HAP-1 (cell line): ENCODE data around the gene VWA2.

Experiments used
- DNase-seq, 2 experiments: peaks; one replicate each; pipeline ENCODE4 v3.0.0-alpha.2; 2016 to 2020; ENCODE audit warnings: low spot score in 2 of 2
- H3K27me3 ChIP-seq: fragments of 250-450 bp; sonication (Bioruptor Pico); 2 replicates; pipeline ENCODE4 v1.5.1; 2020; ENCODE audit warnings: low read depth, mild to moderate bottlenecking, moderate library complexity
- H3K36me3 ChIP-seq: fragments of 250-450 bp; sonication (Bioruptor Pico); replicated peaks from 2 replicates; pipeline ENCODE4 v1.5.1; 2020; ENCODE audit warnings: mild to moderate bottlenecking
- H3K4me1 ChIP-seq: fragments of 250-450 bp; sonication (Bioruptor Pico); 2 replicates; pipeline ENCODE4 v1.5.1; 2020; ENCODE audit warnings: mild to moderate bottlenecking
- H3K4me3 ChIP-seq: fragments of 250-450 bp; sonication (Bioruptor Pico); 2 replicates; pipeline ENCODE4 v1.5.1; 2020; ENCODE audit warnings: mild to moderate bottlenecking, moderate library complexity
- H3K9me3 ChIP-seq: fragments of 250-450 bp; sonication (Bioruptor Pico); 2 replicates; pipeline ENCODE4 v1.5.1; 2020; ENCODE audit warnings: mild to moderate bottlenecking, moderate library complexity
- in situ Hi-C: fragments of 300-500 bp; cut with MboI; formaldehyde crosslinking; loops from 3 replicates; pipeline ENCODE4 v1.14.3; 2020; ENCODE audit warnings: low sequenced_read_pairs, inconsistent platforms, mixed read lengths

Gene VWA2

GRCh38 chr10:114311496-114312209, 72.6 kb downstream of the VWA2 start:
- H3K36me3 ChIP-seq, result no peaks in the 10 kb centered on the region
- in situ Hi-C loops, result loop anchor here (25.0 kb wide), 1 partner anchor 401 kb away; no protein-coding TSS in a partner anchor
- H3K4me3 ChIP-seq, result no peak overlapping the region
- no peaks in the 10 kb centered on the region for H3K4me1 ChIP-seq
- no peaks in the 10 kb centered on the region for H3K9me3 ChIP-seq
- no peak for DNase-seq
- no peaks in the 10 kb centered on the region for H3K27me3 ChIP-seq

DNA sequence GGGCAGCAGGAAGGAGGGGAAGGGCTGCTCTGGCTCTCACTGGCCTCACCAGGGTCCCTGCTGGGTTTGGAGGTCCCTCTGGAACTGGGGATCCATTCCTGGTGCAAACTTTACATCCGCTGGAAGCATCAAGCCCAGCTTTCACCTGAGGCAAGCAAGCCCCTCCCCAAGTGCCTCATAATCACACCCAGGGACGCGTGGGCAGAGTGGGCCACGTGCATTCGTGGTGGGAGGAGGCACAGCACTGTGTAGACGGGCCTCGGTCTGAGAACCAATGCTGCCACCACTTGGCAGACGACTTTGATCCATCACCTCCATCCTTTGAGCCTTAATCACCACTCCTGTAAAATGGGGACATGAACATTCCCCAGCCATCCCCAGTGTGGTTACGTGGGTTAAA, 74.1 kb downstream of the VWA2 start:
- H3K4me3 ChIP-seq, result no peak overlapping the region
- no peaks in the 10 kb centered on the region for H3K36me3 ChIP-seq
- no peaks in the 10 kb centered on the region for H3K9me3 ChIP-seq
- DNase-seq, result no peak
- no peaks in the 10 kb centered on the region for H3K27me3 ChIP-seq
- in situ Hi-C loops, result loop anchor here (25.0 kb wide), 1 partner anchor 399 kb away; no protein-coding TSS in a partner anchor
- H3K4me1 ChIP-seq, result no peaks in the 10 kb centered on the region

DNA sequence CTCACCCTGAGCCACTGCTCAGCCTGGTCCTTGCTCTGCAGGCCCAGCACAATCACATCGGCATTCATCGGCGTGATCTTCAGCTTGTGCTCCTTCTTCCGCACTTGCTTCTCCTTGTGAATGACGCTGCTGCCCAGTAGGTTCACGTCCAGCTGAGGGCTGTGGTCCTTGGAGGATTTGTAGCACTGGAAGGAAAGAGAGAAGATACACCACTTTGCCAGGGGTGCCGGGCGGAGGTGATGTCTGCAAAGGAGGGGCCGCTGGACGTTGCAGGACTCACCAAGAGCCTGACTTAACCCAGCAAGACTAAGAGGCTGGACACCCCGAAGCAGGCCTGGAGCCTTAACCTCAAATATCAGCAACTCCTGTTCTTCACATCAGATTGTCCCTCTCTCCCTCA, 74.8 kb downstream of the VWA2 start:
- Histone ChIP-seq H3K9me3 (no peaks in the 10 kb centered on the region), H3K36me3 (no peaks in the 10 kb centered on the region), H3K27me3 (no peaks in the 10 kb centered on the region), H3K4me3 (no peak overlapping the region), H3K4me1 (no peaks in the 10 kb centered on the region)
- DNase-seq, result no peak
- in situ Hi-C loops, result loop anchor here (25.0 kb wide), 1 partner anchor 398 kb away; no protein-coding TSS in a partner anchor

DNA sequence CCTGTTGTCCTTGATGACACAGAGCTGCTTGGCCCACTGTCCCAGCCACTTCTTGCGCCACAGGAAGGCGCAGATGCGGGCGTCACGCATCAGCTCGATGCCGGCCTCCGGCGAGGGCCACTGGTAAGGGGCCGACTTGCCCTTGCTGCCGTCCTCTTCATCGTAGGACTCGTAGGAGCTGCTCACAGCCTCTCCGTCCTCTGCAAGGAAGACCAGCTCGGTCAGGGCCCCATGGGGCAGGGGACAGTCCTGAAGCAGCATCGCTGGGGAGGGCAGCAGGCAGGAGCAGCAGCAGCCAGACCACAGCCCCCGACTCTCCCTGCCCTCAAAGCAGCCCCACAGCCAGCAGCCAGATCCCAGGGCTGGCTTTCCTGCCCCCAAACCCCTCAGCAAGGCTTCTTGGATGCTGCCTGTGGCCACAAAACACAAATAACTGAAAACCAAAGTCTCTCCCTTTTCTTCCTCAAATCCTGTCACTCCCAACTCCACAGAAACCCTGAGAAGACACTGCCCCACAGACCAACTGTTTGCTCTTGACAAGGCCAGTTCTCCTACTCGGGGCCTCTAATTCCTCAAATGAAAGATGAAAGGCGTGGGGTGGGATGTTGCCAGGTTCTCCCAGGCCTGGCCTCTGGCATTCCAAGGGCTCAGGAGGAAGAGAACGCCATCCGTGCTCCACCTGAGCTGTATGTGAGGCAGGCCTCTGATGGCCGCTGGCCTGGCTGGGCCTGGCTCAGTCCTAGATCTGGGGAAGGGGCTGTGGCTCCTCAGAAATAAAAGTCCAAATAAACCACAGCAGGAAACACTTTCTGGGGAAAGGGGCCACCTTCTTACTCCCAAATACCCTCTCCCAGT, 76.7 kb downstream of the VWA2 start:
- H3K4me3 ChIP-seq, result no peak overlapping the region
- H3K36me3 ChIP-seq, result no peaks in the 10 kb centered on the region
- H3K27me3 ChIP-seq, result no peaks in the 10 kb centered on the region
- no peaks in the 10 kb centered on the region for H3K4me1 ChIP-seq
- no peaks in the 10 kb centered on the region for H3K9me3 ChIP-seq
- DNase-seq, result no peak
- in situ Hi-C loops, result loop anchor here (25.0 kb wide), 1 partner anchor 397 kb away; no protein-coding TSS in a partner anchor

GRCh38 chr10:114316744-114317143, 77.7 kb downstream of the VWA2 start:
- DNase-seq, result no peak
- H3K27me3 ChIP-seq, result no peaks in the 10 kb centered on the region
- no peak overlapping the region for H3K4me3 ChIP-seq
- H3K4me1 ChIP-seq, result no peaks in the 10 kb centered on the region
- in situ Hi-C loops, result loop anchor here (25.0 kb wide), 1 partner anchor 396 kb away; no protein-coding TSS in a partner anchor
- H3K9me3 ChIP-seq, result no peaks in the 10 kb centered on the region
- H3K36me3 ChIP-seq, result no peaks in the 10 kb centered on the region

GRCh38 chr10:114319406-114320248, 80.6 kb downstream of the VWA2 start:
- no peak for DNase-seq
- in situ Hi-C loops, result loop anchor here (25.0 kb wide), 1 partner anchor 393 kb away; no protein-coding TSS in a partner anchor
- Histone ChIP-seq H3K4me3 (no peak overlapping the region), H3K36me3 (no peaks in the 10 kb centered on the region), H3K27me3 (no peaks in the 10 kb centered on the region), H3K9me3 (no peaks in the 10 kb centered on the region), H3K4me1 (no peaks in the 10 kb centered on the region)

GRCh38 chr10:114320249-114321116, 81.4 kb downstream of the VWA2 start:
- no peaks in the 10 kb centered on the region for H3K4me1 ChIP-seq
- H3K36me3 ChIP-seq, result no peaks in the 10 kb centered on the region
- no peaks in the 10 kb centered on the region for H3K27me3 ChIP-seq
- in situ Hi-C loops, result loop anchor here (25.0 kb wide), 1 partner anchor 392 kb away; no protein-coding TSS in a partner anchor
- DNase-seq, result no peak
- no peak overlapping the region for H3K4me3 ChIP-seq
- no peaks in the 10 kb centered on the region for H3K9me3 ChIP-seq

DNA sequence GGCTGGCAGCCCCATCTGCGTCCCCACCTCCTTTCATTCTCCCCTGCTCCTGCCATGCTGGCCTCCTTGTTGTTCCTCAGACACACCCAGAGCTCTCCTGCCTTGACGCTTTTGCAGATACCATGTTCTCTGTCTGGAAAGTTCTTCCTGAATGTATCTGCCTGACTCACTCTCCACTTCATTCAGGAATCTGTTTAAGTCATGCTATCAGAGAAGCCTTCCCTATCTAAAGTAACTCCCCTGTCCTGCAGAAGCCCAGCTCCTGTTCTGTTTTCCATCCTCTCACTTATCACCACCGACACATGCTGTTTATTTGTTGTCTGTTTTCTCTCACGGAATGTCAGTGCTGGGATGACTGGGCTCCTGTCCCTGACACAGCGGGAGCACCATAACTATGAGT, 83.3 kb downstream of the VWA2 start:
- H3K9me3 ChIP-seq, result no peaks in the 10 kb centered on the region
- in situ Hi-C loops, result loop anchor here (25.0 kb wide), 1 partner anchor 390 kb away; no protein-coding TSS in a partner anchor

GRCh38 chr10:114323023-114323422, 84.0 kb downstream of the VWA2 start:
- no peak for DNase-seq
- H3K4me3 ChIP-seq, result no peak overlapping the region
- H3K36me3 ChIP-seq, result no peaks in the 10 kb centered on the region
- H3K27me3 ChIP-seq, result no peaks in the 10 kb centered on the region
- H3K9me3 ChIP-seq, result no peaks in the 10 kb centered on the region
- in situ Hi-C loops, result loop anchor here (25.0 kb wide), 1 partner anchor 389 kb away; no protein-coding TSS in a partner anchor
- no peaks in the 10 kb centered on the region for H3K4me1 ChIP-seq

More for the DNA sequence above, 83.3 kb downstream of the VWA2 start:
- Histone ChIP-seq H3K4me1 (no peaks in the 10 kb centered on the region), H3K4me3 (no peak overlapping the region), H3K27me3 (no peaks in the 10 kb centered on the region), H3K36me3 (no peaks in the 10 kb centered on the region)
- no peak for DNase-seq

GRCh38 chr10:114326795-114327194, 87.7 kb downstream of the VWA2 start:
- in situ Hi-C loops, result no loop called here
- Histone ChIP-seq H3K4me1 (no peaks in the 10 kb centered on the region), H3K4me3 (no peak overlapping the region), H3K27me3 (no peaks in the 10 kb centered on the region), H3K36me3 (no peaks in the 10 kb centered on the region), H3K9me3 (no peaks in the 10 kb centered on the region)
- no peak for DNase-seq

DNA sequence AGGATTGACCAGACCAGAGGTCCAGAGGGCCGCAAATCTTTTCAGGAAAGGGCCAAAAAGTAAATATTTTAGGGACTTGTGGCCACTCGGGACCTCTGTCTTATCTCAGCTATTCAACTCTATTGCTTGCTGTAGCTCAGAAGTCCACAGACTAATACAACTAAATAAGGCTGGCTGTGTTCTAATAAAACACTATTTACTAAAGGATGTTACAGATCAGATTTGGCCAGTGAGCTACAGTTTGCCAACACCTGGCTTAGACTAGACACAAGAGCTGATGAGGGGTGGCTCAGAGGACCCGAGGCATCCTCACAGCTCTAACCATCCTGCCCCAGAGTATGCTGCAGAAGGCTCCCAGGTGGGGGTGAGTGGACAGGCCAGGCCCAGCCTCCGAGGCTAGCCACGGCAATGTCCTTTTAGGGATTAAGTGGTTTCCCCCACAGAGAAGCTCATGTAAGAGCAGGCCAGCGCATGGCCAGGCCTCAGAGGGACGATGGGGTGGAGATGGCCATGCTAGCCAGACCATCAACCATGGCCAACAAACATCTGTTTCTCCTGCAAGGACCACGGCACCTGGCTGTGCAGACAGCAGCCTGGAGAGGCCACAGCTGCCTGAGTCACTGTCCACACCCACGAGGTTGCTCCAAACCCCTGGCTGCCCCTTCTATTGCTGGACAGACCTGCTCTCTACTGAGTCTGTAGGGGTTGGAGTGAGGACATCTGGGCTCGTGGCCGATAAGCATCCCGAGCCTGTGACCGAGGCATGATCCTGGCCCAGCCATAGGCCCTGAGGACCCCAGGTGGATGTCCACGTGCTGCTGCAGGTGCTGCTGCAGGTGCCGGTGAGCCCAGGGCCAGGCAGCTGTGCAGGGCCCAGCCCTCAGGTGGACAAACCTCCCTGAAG, 88.7 kb downstream of the VWA2 start:
- DNase-seq, result no peak
- in situ Hi-C loops, result no loop called here

GRCh38 chr10:114328441-114328812, 89.4 kb downstream of the VWA2 start:
- in situ Hi-C loops, result no loop called here
- Histone ChIP-seq H3K4me1 (no peaks in the 10 kb centered on the region), H3K27me3 (no peaks in the 10 kb centered on the region), H3K9me3 (no peaks in the 10 kb centered on the region), H3K36me3 (no peaks in the 10 kb centered on the region), H3K4me3 (no peak overlapping the region)
- DNase-seq, result no peak

More for the DNA sequence above, 88.7 kb downstream of the VWA2 start:
- no peaks in the 10 kb centered on the region for H3K4me1 ChIP-seq
- H3K4me3 ChIP-seq, result no peak overlapping the region
- H3K9me3 ChIP-seq, result no peaks in the 10 kb centered on the region
- no peaks in the 10 kb centered on the region for H3K36me3 ChIP-seq
- H3K27me3 ChIP-seq, result no peaks in the 10 kb centered on the region
